ENCODE measurements around the gene IFI30.
"Not testable (repeated sequence)": the region's sequence is repeated elsewhere in the genome, so short reads cannot be mapped to it uniquely, and the experiment has no call there.

Gene IFI30

DNA sequence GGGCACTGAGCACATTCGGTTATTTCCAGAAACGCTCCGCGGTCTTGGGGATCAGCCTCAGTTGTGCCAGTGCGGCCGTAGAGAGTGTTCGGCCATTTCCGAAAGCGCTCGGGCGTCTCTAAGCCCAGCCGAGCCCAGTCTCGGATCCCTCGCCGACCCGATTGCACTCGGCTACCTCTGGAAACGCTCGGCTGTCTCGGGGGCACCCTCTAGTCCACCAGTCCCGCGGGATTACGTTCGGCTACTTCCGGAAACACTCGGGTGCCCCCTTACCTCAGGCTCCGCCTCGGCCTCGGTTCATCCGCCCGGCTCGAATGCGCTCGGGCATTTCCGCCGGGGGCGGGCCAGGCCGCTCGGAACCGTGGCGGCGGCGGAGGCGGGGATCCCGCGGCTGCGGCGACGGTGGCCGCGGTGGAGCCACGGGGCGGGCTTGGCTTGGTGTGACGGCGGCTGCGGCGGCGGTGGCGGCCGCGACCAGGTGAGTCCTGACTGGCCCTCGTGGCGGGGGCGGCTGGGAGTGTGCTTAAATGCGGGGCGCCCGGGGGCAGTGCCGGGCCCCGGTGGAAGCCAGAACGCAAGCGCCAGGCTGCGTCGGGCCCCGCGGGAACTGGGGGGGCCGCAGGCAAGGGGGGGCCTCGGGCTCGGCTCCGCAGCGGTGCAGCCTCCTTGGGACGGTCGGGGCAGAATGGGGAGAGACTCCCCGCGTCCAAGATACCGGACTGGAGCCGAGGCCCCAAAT is 20.6 kb upstream of the IFI30 start, which contains the start of gene PIK3R2:
Gene PIK3R2, plus strand, starts transcription at position 347 of the 739 bp plus-strand sequence. CDS start 2,717 bp downstream, outside the sequence.
- DNase-seq: peak; percentile 92 to 98

DNA sequence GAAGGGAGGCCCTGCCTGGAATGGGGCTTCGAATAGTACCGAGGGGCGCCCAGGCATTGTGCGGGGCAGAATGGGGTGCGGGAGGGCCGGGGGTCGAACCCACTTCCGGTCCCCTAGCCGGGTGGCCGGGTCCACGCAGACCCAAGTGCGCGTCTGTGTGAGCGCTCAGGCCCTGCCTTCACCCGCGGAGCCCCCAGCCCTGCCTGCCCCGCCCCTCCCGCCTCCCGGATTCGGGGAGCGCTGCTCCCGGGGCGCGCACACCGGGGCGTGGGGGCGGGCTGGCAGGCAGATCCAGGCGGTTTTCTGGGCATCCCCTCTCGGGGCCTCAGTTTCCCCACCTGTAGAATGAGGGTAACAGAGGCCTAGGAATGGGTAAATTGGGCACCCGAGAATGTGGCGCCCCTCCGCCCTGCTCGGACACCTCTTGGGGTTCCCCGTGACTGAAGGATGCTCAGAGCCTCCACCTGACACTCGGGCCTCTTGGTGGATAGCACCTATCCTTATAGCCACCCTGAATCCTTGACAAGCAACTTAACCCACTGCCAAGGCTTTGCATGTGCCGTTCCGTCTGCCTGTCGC is 20.0 kb upstream of the IFI30 start:
- no peak for DNase-seq

DNA sequence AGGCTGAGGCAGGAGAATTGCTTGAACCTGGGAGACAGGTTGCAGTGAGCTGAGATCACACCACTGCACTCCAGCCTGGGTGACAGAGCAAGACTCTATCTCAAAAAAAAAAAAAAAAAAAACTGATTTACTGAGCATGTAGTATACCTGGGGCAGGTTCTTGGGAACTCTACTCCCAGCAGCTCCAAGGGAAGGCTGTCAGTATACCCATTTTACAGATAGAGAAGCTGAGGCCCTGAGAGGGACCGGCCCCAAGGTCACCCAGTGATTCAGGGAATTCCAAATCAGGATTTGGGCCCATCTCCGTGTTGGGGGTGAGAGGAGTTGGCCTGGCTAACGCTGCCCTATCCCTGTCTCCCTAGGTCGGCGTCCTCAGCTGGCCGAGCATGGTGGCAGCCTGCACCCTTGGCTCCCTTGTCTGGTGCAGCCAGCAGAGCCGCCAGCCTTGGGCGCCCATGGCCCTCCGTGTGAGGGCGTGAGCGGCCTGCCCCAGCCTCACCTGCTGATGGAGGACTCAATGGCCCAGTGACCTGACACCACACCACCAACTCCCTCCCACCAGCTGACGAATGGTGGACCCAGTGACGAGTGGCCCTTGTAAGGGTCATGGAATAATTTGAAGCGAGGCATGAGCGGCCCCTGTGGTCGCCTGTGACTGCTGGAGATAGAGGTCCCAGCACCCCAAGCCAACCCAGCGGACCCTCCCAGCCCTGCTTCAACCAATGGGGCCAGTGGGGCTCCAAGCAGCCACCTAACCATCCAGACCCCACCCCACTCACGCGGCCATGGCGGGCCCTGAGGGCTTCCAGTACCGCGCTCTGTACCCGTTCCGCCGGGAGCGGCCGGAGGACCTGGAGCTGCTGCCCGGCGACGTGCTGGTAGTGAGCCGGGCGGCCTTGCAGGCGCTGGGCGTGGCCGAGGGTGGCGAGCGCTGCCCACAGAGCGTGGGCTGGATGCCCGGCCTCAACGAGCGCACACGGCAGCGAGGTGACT is 18.2 kb upstream of the IFI30 start:
- no peak for DNase-seq

DNA sequence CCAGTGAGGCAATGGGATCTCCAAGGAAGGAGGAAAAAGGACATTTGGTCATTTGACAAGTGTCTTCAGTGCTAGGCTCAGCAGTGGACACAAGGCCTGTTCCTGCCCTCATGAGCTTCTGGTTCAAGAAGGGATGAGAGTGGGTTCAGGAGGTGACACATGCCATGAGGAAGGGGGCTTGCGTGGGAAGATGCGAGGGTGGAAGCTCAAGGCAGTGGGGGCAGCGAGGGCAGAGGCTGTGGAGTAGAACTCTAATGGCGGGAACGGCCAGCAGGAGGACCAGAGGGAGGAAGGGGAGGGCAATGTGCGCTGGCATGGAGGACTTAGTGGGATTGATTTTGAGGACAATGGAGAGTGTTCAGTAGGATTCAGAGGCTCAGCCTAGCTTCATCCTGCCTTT is 17.3 kb upstream of the IFI30 start:
- DNase-seq: no peak

DNA sequence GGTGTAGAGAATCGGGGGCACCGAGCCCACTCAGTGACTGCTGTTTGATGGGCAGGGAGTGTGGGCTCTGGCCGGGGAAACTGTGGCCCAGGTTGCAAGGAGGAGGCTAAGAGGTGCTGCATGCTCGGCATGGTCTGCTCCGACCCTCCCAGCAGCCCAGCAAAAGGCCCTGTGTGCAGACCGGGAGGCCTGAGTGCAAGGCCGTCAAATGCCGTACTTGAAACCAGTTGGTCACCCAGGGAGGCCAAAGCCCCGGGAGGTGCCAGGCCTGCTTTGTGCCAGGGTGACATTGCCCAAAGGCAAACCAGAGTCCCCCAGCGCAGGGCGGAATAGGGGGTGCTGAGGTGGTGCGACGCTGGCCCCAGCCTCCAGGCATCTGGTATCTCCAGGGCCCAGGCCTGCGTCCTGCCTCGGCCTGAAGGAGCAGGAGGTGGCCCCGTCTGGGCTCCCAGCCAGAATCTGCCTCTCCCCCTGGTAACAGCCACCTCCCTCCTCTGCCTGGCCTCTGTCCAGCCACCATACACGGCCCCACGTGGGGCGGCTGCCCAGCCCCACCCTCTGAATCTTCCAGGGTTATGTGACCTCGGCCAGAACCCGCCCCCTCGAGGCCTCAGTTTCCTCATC is 16.7 kb upstream of the IFI30 start:
- DNase-seq: no peak

DNA sequence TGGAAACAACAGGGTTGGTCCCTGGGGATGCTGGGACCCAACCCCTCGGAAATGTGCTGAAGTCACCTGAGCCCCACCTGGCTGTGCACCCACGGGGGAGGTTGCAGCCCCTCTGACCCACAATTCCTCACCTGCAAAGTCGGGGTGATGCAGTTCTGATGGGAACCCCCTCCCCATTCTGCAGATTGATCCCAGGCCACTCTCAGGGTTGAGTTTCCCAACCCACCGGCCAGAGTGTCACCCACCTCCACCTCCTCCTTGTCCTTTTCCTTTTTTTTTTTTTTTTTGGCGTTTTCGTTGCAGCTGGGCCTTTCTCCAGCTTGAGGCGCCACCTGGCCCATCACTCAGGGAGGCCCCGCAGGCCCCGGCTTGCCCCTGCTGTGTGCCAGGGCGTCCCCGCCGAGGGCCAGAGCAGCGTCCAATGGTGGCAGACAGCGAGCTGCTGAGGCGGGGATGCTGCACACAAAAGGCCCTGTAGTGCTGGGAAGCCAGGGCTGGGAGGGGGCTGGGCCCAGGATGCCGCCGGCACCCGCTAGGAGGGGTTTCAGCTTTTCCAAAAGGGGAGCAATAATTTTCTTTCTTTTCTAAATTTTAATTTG is 16.0 kb upstream of the IFI30 start:
- DNase-seq: peak in 1 of 2 experiments; percentile 67

DNA sequence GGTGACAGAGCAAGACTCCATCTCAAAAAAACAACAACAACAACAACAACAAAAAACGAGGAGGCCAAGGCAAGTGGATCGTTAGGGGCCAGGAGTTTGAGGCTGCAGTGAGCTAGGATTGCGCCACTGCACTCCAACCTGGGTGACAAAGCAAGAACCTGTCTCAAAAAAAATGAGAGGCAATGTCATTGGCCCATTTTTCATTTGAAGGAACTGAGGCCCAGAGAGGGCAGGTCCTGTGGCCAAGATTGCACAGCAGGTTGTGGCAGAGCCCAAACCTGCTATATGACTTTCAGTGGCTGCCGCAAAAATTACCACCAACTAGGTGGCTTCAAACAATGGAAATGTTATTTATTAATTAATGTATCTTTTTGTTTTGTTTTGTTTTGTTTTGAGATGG is 15.1 kb upstream of the IFI30 start:
- no peak for DNase-seq

DNA sequence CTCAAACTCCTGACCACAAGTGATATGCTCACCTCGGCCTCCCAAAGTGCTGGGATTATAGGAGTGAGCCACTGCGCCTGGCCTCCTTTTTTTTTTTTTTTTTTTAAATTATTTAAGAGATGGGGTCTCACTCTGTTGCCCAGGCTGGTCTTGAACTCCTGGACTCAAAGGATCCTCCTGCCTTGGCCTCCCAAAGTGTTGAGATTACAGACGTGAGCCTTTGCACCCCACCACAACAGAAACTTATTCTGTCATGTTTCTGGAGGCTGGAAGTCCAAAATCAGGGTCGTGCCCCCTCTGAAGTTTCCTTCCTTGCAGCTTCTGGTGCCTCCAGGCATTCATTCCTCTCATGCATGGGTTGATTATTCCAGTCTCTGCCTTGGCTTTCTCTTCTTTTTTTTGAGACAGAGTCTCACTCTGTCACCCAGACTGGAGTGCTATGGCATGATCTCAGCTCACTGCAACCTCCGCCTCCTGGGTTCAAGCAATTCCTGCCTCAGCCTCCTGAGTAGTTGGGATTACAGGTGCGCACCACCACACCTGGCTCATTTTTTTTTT is 14.5 kb upstream of the IFI30 start:
- DNase-seq: not testable (repeated sequence)

DNA sequence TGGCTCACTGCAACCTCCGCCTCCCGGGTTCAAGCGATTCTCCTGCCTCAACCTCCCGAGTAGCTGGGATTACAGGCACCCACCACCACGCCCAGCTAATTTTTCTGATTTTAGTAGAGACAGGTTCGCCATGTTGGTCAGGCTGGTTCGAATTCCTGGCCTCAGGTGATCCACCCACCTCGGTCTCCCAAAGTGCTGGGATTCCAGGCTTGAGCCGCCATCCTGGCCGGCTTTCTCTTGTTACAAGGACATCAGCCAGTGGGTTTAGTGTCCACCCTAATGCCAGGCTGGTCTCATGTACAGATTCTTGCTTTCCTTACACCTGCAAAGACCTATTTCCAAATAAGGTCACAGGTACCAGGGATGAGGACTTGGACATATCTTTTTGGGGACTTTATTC is 13.8 kb upstream of the IFI30 start:
- no peak for DNase-seq

DNA sequence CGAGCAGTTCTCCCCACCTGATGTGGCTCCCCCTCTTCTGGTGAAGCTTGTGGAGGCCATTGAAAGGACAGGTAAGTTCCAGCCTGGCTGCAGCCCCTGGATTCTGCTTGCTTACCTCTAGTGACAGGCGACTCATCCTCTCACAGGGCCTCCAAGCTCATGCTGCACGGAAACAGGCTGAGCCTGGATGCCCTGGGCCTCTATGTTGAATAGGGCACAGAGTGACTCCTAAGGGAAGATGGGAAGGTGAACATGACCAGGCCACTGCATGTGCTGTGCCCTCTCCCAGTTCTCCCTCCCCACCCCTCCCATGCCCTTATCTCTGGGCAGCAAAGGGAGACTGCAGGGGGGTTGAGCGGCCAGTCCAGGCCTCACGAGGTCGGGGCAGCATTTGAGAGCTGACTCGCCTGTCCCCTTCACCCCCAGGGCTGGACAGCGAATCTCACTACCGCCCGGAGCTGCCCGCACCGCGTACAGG is 13.1 kb upstream of the IFI30 start:
- no peak for DNase-seq

DNA sequence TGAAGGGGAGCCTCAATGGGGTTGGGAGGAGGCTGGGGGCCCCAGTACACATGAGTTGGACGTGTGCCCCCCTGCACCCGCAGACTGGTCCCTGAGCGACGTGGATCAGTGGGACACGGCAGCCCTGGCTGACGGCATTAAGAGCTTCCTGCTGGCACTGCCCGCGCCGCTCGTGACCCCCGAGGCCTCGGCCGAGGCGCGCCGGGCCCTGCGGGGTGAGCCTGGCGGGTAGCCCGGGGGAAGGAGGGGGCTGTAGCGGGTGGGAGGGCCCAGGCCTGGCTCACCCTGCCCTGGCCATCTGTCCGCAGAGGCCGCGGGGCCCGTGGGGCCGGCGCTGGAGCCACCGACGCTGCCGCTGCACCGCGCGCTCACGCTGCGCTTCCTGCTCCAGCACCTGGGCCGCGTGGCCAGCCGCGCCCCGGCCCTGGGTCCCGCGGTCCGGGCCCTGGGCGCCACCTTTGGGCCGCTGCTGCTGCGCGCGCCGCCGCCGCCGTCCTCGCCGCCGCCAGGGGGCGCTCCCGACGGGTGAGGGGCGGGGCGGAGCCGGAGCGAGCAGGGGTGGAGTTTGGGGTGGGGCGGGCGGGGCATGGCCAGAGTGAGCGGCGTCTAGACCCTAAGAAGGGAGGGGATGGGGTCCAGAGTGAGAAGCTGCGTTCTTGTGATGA is 12.5 kb upstream of the IFI30 start:
- DNase-seq: peak in 1 of 2 experiments; percentile 65

DNA sequence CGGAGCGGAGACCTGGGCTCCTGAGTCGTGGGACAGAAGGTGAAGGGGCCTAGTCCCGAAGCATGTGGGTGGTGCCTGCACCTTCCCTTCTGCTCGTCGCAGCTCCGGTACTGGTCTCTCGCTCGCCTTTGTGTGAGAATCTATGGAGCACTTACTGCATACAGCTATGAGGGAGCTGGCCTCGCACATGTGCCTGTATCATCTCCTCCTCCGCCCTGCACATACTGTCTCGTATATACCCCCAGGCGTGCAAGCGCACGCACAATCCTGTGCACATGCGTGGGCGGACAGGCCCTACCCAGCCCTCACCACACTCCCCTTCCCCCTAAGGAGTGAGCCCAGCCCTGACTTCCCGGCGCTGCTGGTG is 12.0 kb upstream of the IFI30 start:
- DNase-seq: no peak

DNA sequence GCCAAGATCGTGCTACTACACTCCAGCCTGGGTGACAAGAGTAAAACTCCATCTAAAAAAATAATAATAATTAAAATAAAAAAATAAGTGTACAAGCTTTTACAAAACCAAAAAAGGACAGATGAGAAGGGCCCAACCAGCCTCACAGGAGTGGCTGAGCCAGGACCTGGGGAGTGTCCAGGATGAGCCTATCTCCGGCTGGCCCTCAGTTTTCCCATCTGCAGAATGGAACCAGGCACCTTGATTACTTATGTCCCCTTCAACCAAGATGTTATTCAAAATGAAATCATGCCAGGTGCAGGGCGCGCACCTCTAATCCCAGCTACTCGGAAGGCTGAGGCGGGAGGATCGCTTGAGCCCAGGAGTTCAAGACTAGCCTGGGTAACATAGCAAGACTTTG is 9.5 kb upstream of the IFI30 start:
- no peak for DNase-seq

DNA sequence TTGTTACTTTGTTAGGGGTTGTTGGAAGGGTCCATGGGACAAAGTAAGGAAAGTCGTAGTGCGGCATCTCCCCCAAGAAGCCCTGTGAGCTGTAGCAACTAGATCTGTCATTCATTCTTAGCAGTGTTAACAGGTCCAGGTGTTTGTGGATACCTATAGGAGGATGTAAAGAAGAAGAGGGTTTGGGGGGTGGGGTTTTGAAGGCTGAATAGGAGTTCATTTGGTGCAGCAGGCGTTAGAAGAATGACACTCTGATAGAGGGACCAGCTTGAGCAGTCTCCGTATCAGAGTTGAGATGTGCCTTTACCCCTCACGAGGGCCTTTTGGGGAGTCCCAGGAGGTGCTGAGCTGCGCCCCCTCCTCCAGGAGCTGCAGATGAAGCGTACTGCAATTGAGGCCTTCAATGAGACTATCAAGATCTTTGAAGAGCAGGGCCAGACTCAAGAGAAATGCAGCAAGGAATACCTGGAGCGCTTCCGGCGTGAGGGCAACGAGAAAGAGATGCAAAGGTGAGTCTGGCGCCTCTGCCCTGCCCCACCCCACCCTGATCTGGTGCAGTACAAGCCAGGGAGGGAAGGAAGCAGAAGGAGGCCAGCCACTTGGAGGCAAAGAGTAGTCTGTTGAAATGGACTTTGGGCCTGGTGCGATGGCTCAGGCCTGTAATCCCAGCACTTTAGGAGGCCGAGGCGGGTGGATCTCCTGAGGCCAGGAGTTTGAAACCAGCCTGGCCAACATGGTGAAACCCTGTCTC is 7.6 kb upstream of the IFI30 start:
- no peak for DNase-seq

DNA sequence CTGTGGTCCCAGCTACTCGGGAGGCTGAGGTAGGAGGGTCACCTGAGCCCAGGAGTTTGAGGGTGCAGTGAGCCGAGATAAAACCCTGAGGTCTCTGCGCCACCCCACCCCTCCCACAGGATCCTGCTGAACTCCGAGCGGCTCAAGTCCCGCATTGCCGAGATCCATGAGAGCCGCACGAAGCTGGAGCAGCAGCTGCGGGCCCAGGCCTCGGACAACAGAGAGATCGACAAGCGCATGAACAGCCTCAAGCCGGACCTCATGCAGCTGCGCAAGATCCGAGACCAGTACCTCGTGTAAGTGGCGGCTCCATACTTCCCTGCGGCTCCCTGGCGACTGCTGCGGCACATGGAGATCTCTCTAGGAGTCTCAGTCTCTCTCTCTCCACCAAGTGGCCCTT is 6.6 kb upstream of the IFI30 start:
- DNase-seq: no peak

DNA sequence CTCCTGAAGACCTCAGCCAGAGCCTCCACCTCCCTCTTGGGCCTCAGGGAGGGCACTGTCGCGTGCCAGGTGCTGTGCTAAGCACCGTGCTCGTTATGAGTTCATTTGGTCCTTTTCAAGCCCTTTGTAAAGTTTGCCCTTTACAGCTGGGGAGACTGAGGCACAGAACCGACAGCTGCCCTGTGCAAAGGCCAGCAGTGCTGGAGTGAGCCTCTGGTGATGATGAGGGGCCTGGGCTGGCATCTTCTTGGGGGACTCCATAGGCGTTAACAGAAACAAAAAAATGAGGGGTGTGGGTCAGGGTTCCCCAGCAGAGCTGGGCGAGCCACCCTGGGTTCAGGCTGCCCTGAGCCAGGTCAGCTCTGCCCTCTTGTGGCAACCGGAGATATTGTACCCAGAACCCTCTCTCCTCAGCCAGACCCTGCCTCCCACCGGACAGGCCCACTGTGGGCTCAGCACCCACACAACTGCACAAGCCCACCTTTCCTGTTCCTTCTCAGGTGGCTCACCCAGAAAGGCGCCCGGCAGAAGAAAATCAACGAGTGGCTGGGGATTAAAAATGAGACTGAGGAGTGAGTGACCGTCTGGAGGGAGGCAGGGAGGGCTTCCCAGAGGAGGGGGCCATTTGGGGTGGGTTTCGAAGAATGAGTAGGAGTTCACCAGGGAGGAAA is 5.5 kb upstream of the IFI30 start:
- peak in 1 of 2 experiments; percentile 20 for DNase-seq

DNA sequence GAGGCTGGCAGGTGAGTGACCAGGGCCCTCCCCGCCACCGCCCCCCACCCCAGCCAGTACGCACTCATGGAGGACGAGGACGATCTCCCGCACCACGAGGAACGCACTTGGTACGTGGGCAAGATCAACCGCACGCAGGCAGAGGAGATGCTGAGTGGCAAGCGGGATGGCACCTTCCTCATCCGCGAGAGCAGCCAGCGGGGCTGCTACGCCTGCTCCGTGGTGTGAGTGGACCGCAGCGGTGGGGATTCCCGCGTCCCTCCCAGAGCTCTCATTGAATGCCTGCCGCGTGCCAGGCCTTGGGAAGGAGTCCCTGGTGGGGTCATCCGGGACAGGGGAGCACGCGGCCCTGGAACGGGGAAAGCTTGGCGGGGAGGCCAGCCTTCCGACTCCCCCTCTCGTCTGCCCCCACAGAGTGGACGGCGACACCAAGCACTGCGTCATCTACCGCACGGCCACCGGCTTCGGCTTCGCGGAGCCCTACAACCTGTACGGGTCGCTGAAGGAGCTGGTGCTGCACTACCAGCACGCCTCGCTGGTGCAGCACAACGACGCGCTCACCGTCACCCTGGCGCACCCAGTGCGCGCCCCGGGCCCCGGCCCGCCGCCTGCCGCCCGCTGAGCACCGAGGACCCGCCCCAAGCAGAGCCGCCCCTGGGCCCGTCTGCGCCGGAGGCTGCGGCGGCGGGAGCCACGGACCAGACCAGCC is 4.8 kb upstream of the IFI30 start:
- no peak for DNase-seq

DNA sequence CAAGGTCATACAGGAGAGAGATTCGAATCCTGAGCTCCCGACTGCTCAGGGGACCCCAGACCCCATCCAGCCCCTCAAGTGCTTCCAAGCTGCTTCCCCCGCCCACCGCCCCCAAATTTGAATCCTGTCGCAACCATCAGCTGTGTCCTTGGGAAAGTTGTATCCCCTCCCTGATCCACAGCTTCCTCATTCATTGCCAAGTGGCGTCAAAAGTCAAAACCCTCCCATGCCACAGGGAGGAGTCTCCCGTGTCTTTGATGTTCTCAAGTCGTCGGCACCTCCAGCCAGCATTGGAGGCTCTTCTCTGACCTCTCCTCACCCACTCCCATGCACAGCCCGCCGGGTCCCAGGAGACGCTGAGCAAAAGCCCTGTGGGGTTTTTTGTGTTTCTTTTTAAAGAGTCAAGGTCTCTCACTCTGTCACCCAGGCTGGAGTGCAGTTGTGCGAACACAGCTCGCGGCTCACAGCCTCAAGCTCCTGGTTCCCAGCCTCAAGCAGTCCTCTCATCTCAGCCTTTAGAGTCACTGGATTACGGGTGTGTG is 2.8 kb upstream of the IFI30 start:
- DNase-seq: no peak

DNA sequence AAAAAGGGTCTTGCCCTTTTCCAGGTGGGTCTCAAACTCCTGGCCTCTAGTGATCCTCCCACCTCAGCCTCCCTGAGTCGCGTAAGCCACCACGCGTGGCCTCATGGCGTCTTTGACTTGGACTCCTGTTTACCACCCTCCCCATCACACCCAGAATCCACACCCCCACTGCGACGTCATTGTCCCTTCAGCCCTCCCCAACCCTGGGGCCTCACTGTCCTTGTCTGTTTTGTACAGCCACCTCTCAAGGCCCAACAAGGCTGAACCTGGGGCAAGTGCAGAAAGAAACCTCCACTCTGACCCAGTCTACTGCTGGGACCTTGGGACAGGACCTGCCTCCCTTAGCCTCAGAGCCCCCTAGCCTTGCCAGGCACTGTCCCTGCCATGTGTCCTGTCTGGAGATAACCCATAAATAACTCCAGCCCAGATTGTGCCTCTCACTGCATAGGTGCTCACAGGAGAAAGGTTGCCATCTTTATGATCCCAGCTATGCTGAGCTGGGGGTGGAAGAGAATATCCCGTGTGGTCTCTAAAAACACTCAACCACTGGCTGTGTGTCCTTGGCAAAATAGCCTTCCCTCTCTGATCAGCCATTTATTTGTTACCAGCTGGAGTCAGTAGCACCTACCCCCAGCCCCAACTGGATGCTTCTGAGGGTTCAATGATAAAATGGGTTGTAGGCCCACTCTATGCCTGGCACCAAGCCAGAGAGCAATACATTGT is 1.8 kb upstream of the IFI30 start:
- no peak for DNase-seq

Data from NCI-H526 (cell line).